OCI-M2 (cell line): ENCODE results near the gene BPIFA3.

Source experiments
- DNase-seq: peaks from one replicate; lab custom pipeline; 2025; ENCODE audit not compliant: unreplicated experiment; lab: John Stamatoyannopoulos, UW

Gene BPIFA3

GRCh38 chr20:33211817-33212424, 5.2 kb upstream of the BPIFA3 start:
- no peak for DNase-seq

GRCh38 chr20:33224399-33224798, 7.2 kb downstream of the BPIFA3 start:
- DNase-seq: no peak

DNA sequence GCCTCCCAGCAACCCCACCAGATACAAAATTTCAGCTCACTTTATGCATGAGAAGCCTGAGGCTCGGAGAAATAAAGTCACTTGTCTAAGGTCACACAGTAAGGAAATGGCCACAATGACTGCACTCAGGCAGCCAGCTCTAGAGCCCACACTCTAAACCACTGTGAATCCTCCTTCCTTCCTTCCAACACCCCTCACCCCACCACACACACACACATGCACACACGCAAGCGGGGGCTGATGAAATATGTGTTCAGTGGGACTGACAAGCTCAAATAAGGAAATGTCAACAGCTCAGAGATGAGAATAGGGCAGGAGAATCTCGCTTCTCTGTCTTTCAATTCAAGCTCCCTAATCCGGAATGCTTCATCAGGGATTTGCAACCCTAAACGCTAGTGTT, 12.7 kb downstream of the BPIFA3 start:
- DNase-seq: no peak

DNA sequence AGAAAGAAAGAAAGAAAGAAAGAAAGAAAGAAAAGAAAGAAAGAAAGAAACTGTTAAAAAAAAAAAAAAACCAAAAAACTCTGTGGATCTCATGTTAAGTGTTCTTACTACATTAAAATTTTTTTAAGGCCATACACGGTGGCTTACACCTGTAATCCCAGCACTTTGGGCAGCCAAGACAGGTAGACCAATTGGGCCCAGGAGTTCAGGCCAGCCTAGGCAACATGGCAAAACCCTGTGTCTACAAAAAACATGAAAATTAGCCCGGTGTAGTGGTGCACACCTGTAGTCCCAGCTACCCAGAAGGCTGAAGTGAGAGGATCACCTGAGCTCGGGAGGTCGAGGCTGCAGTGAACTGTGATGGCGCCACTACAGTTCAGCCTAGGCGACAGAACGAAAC, 14.1 kb downstream of the BPIFA3 start:
- no peak for DNase-seq

DNA sequence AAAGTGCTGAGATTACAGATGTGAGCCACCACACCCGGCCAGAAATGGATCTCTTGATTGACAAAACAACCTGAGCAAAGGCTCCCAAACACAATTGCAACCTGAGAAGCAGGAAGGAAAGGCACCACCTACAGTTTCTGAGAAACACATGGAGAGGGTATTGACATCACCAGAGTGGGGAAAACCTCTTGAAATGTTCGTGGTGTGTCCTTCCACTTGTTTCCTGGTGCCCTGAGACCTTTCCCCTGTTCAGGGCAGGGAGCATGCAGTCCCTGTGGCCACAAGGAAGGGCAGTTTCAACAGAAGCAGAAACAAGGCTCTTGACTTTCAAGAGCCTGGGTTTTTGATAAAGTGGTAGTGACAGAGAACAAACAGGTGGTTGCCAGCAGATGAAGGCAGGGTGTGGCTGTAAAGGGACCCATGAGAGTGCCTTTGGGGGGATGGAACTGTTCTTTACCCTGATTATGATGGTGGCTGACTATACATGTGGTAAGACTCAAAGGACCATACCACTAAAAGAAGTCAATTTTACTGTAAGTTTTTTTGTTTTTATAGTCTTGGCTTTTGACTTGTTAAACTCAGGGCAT, 15.4 kb downstream of the BPIFA3 start:
- DNase-seq: no peak

GRCh38 chr20:33233129-33233774, 16.1 kb downstream of the BPIFA3 start:
- DNase-seq: no peak

GRCh38 chr20:33234050-33234449, 16.9 kb downstream of the BPIFA3 start:
- DNase-seq: no peak

DNA sequence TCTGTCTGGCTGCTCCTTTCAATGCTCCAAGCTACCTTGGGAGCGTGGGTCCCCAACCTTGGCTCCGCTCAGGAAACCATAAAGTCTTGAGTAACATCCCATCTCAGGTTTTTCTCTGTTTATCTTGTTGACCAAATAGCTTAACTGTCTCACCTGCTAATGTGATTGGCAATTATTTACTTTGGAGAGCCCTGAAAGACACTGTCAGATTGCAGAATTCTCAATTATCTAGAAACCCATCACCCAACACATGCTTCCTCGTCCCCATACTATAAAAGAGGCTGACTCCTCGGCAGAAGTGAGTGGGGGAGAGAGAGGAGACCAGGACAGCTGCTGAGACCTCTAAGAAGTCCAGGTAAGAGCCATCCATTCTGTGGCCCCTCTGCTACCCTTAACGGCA, 18.5 kb downstream of the BPIFA3 start, which contains the start of gene BPIFA1:
Gene BPIFA1, plus strand, starts transcription at position 301 of the 400 bp plus-strand sequence. CDS start 1,716 bp downstream, outside the sequence.
- no peak for DNase-seq

- no peak for DNase-seq
Observed at GRCh38 chr20:33236351-33236750, 19.2 kb downstream of the BPIFA3 start.

GRCh38 chr20:33237989-33238388, 20.8 kb downstream of the BPIFA3 start:
- DNase-seq: no peak

GRCh38 chr20:33239418-33239817, 22.3 kb downstream of the BPIFA3 start:
- DNase-seq: no peak

DNA sequence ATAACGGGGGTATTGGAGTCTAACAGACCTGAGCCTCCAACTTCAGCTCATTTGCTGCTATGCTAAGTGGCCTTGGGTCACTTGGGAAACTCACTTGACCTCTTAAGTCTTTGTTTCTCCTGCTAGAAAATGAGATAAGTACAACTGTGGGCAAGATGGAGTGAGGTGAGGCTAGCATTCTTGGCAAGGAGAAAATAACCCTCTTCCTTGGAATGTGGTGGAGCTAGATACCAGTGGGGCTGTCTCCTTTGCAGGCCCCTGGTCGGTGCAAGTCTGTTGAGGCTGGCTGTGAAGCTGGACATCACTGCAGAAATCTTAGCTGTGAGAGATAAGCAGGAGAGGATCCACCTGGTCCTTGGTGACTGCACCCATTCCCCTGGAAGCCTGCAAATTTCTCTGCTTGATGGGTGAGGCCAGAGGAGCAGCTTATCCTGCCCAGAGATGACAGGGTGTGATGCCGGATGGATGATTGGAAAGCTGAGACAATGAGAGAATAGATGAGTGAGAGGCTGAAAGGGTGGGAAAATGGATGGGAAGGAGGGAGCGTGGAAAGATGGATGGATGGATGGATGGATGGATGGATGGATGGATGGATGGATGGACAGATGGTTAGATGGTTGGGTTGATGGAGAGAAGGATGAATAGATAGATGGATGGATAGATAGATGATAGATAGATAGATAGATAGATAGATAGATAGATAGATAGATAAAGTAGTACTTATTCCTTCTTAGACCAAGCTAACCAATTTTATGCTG, 23.0 kb downstream of the BPIFA3 start:
- no peak for DNase-seq

- no peak for DNase-seq
Observed at GRCh38 chr20:33240923-33241322, 23.8 kb downstream of the BPIFA3 start.

DNA sequence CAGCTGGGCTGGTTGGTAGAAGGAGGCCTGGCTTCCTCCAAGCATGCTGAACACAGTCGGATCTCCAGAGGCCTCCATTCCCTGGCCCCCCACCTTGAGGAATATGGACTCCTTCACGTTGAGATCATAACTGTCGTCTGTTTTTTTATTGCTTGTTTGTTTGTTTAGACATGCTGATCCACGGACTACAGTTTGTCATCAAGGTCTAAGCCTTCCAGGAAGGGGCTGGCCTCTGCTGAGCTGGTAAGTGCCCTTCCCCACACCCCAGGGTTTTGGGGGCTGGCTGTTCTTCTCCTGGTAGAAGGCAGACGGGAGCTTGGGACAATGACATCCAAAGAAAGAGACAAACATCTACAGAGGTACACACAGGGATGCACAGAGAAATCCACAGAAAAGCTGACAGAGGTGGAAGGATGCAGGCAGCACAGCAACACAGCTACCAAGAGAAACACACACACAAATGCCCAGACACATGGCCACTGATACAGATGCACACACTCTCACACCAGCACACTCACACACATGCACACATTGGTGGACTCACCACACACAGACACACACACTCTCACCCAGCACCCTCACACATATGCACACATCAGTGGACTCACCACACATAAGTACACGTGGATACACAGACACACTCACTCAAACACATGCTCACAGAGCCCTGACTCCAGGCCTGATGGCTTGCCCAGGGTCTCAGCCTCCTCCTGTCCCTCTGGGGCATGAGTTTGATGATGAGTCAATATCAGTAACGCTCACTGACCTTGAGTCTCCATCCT, 25.4 kb downstream of the BPIFA3 start:
- no peak for DNase-seq

GRCh38 chr20:33246077-33246476, 28.9 kb downstream of the BPIFA3 start:
- DNase-seq: no peak

DNA sequence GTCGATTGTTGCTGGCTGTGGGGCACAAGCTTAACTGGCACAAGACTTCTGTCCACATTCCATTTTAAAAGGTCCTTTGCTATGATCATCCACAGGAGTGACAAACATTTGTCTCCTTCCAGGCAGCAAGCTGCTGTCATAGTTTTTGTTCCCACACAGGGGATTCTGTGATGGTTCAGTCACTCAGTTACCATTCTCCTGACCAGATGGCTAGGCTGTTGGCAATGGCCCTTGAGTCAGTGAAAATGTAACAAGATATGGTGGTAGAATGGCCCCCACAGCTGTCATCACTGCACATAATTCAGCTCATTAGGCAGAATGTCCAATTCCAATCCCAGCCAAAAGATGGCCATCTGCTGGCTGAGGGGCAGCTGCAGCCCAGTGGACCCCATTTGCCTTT, 32.3 kb downstream of the BPIFA3 start:
- DNase-seq: no peak

DNA sequence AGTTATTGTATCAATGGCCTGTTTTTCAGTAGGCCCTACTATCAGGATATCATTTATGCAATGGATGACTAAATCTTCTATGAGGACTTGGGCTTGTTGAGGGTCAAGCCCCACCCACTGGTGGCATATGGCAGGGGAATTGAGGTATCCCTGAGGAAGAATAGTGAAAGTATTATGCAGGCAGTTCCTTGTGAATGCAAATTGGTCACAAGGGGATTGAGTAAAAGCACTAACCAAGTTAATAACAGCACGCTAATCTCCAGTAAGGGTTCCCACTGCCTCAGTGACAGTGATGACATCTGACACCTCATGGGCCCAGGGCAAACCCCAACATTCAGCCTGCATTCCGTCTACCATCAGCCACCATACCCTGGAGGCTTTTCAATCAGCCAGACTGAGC, 33.5 kb downstream of the BPIFA3 start:
- DNase-seq: no peak

GRCh38 chr20:33251496-33251895, 34.3 kb downstream of the BPIFA3 start:
- no peak for DNase-seq

DNA sequence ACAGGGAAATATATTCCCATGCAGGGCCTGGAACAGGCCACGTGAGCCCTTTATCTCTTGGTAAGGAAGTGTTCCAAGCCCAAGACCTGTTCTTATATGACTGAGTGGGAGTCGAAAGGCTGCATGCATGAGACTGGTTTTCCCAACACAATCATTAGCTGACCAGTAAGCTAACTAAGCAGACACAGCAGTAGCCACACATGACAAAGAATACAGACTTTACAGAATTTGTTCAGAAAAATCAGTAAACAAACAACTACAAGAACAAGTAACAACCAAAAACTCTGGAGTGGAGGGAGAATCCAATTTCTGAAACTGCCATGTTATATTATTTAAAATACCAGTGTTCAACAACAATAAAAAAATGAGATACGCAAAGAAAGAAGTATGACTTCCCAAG, 35.3 kb downstream of the BPIFA3 start:
- no peak for DNase-seq

DNA sequence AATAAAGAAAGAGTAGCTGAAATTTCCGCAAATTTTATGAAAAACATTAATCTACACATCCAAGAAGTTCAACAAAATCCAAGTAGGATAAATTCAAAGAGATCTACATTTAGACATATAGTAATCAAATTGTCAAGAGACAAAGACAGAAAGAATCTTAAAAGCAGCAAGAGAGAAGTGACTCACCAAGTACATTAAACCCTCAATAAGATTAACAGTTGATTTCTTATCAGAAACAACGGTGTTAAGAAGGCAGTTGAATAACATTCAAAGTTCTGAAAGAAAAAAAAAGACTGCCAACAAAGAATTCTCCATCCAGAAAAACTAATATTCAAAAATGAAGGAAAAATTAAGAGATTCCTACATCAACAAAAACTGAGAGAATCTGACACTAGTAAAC, 37.9 kb downstream of the BPIFA3 start:
- no peak for DNase-seq

- no peak for DNase-seq
Observed at GRCh38 chr20:33257237-33257636, 40.1 kb downstream of the BPIFA3 start.
